Liver (tissue), 9 donors: ENCODE measurements around the gene PC. TPM values are rescaled to one million over a fixed set of nuclear protein-coding genes. Genes with fewer than 3 reads are reported as not detected.

Experiments
- DNase-seq: peaks from one replicate; pipeline ENCODE4 v3.0.0-alpha.2; 2017; ENCODE audit warnings: low spot score
- H3K27ac ChIP-seq, 2 donors: one replicate each; pipeline ENCODE4 v1.7.0; 2013; ENCODE audit warnings: inconsistent platforms in 2 of 2, low read length in 2 of 2, control low read depth in 1 of 2, low read depth in 1 of 2, mild to moderate bottlenecking in 1 of 2
- H3K27me3 ChIP-seq, 4 donors: one replicate each; pipeline versions ENCODE4 v1.6.1 to v1.7.0; 2013; ENCODE audit warnings: low read length in 3 of 4, inconsistent platforms in 1 of 4, mild to moderate bottlenecking in 1 of 4, moderate library complexity in 1 of 4; ENCODE audit not compliant: control insufficient read depth in 4 of 4, insufficient read depth in 4 of 4
- H3K36me3 ChIP-seq, 4 donors: one replicate each; pipeline versions ENCODE4 v1.6.1 to v1.7.0; 2013; ENCODE audit warnings: low read length in 3 of 4, mild to moderate bottlenecking in 3 of 4, low read depth in 1 of 4, moderate library complexity in 1 of 4; ENCODE audit not compliant: control insufficient read depth in 4 of 4, insufficient read depth in 3 of 4
- H3K4me1 ChIP-seq, 4 donors: one replicate each; pipeline versions ENCODE4 v1.6.1 to v1.7.0; 2013; ENCODE audit warnings: low read length in 3 of 4, mild to moderate bottlenecking in 3 of 4, moderate library complexity in 1 of 4; ENCODE audit not compliant: control insufficient read depth in 4 of 4, insufficient read depth in 4 of 4
- H3K4me3 ChIP-seq, 3 donors: one replicate each; pipeline versions ENCODE4 v1.6.1 to v1.7.0; 2013; ENCODE audit warnings: low read length in 3 of 3, control low read depth in 1 of 3, low read depth in 1 of 3, mild to moderate bottlenecking in 1 of 3
- H3K9ac ChIP-seq, 2 donors: one replicate each; pipeline ENCODE4 v1.7.0; 2013; ENCODE audit warnings: low read length in 2 of 2, mild to moderate bottlenecking in 2 of 2, moderate library complexity in 2 of 2, control low read depth in 1 of 2, low read depth in 1 of 2
- H3K9me3 ChIP-seq, 4 donors: one replicate each; pipeline versions ENCODE4 v1.6.1 to v1.7.0; 2013; ENCODE audit warnings: low read length in 3 of 4; ENCODE audit not compliant: control insufficient read depth in 4 of 4
- CTCF ChIP-seq: fragments of 150-350 bp; IDR thresholded peaks from 2 replicates; pipeline ENCODE4 v1.5.1; 2017; ENCODE audit warnings: improper control_type of control experiment, low read depth, low read length; ENCODE audit not compliant: missing input control
- EGR1 ChIP-seq, 2 donors: IDR thresholded peaks; 2 replicates each; pipeline ENCODE4 v1.6.1; 2016 to 2018; ENCODE audit warnings: antibody characterized with exemption in 2 of 2, low read depth in 2 of 2
- FOXA2 ChIP-seq: IDR thresholded peaks from 2 replicates; pipeline ENCODE4 v1.6.1; 2016; ENCODE audit warnings: antibody characterized with exemption
- GABPA ChIP-seq, 2 donors: IDR thresholded peaks in 1 of 2; conservative IDR thresholded peaks in 1 of 2; 2 replicates each; pipeline ENCODE4 v1.6.1; 2016; ENCODE audit warnings: antibody characterized with exemption in 2 of 2, mild to moderate bottlenecking in 1 of 2, moderate library complexity in 1 of 2
- HNF4A ChIP-seq, 2 donors: conservative IDR thresholded peaks; 2 replicates each; pipeline ENCODE4 v1.6.1; 2016; ENCODE audit warnings: antibody characterized with exemption in 2 of 2, mild to moderate bottlenecking in 2 of 2
- HNF4G ChIP-seq: IDR thresholded peaks from 2 replicates; pipeline ENCODE4 v1.6.1; 2016; ENCODE audit warnings: antibody characterized with exemption
- JUND ChIP-seq, 2 donors: IDR thresholded peaks; 2 replicates each; pipeline ENCODE4 v1.6.1; 2016; ENCODE audit warnings: antibody characterized with exemption in 2 of 2
- RAD21 ChIP-seq, 2 donors: IDR thresholded peaks; 2 replicates each; pipeline ENCODE4 v1.6.1; 2016; ENCODE audit warnings: antibody characterized with exemption in 2 of 2, mild to moderate bottlenecking in 2 of 2
- RXRA ChIP-seq, 2 donors: IDR thresholded peaks; 2 replicates each; pipeline ENCODE4 v1.6.1; 2017 to 2018; ENCODE audit warnings: antibody characterized with exemption in 2 of 2, mild to moderate bottlenecking in 1 of 2
- SP1 ChIP-seq: IDR thresholded peaks from 2 replicates; pipeline ENCODE4 v1.6.1; 2018; ENCODE audit warnings: antibody characterized with exemption, mild to moderate bottlenecking
- TAF1 ChIP-seq: conservative IDR thresholded peaks from 2 replicates; pipeline ENCODE4 v1.6.1; 2016; ENCODE audit warnings: antibody characterized with exemption, mild to moderate bottlenecking
- ZBTB33 ChIP-seq: IDR thresholded peaks from 2 replicates; pipeline ENCODE4 v1.6.1; 2016; ENCODE audit warnings: antibody characterized with exemption
- WGBS: extraction: QIAGEN DNeasy Blood & Tissue Kit; methylation state at CpG from one replicate; pipeline ENCODE4 v1.1.7; 2013; 5-methylcytosine and 5-hydroxymethylcytosine counted together
- polyA plus RNA-seq, 2 donors: library from polyadenylated mRNA; stranded (reverse) in 1 of 2; unstranded in 1 of 2; fragments of 200-250 nt in 1 of 2; fragments of >200 nt in 1 of 2; fragmentation: Nextera tagmentation in 1 of 2; extraction: Ambion mirVana in 1 of 2; gene quantifications; one replicate each; pipeline versions ENCODE4 v1.2.1 to v1.2.3, GENCODE V29; 2013 to 2015
- total RNA-seq, 2 donors: library from RNA; depleted of rRNA; stranded (reverse); fragments of >200 nt; gene quantifications; one replicate each; pipeline ENCODE4 v1.2.3, GENCODE V29; 2014
- donor health status: healthy.
- donor health status: healthy.
- donor health status: healthy.
- donor health status: healthy.
- donor health status: healthy.

Gene PC
- total and polyA plus RNA-seq, 4 donors, result 144 to 583 (median 296) TPM

- TF ChIP-seq CTCF (no peak), ZBTB33 (no peak), HNF4G (no peak), GABPA (IDR thresholded peaks at IDR 0.05 in 1 of 2, conservative IDR thresholded peaks at IDR 0.05 in 1 of 2) (no peak), TAF1 (no peak), FOXA2 (no peak), HNF4A (conservative IDR thresholded peaks at IDR 0.05) (no peak)
Measured at GRCh38 chr11:66987924-66988637, 29.9 kb upstream of the PC start (continued).

GRCh38 chr11:66987158-66987620 is 29.0 kb upstream of the PC start:
- Histone ChIP-seq H3K9ac (no peak overlapping the region), H3K36me3 (no peaks in the 10 kb centered on the region), H3K4me3 (no peak overlapping the region), H3K4me1 (peaks cover 5 to 41% (median 27%) of the 10 kb centered on the region in 4 donors), H3K27me3 (no peaks in the 10 kb centered on the region), H3K27ac (no peak overlapping the region), H3K9me3 (no peaks in the 10 kb centered on the region)
- no peak for DNase-seq
- 87% methylated on average over 6 of the region's 6 CpGs for WGBS
- TF ChIP-seq CTCF, result no peak
- no peak for TF ChIP-seq EGR1 (IDR thresholded peaks at IDR 0.05; ENCODE audit: low read depth in 2 of 2)
- no peak for TF ChIP-seq RAD21 (IDR thresholded peaks at IDR 0.05)
- TF ChIP-seq HNF4G, result no peak
- no peak for TF ChIP-seq JUND (IDR thresholded peaks at IDR 0.05)
- no peak for TF ChIP-seq SP1
- TF ChIP-seq GABPA (IDR thresholded peaks at IDR 0.05 in 1 of 2, conservative IDR thresholded peaks at IDR 0.05 in 1 of 2), result no peak
- TF ChIP-seq ZBTB33, result no peak
- TF ChIP-seq HNF4A (conservative IDR thresholded peaks at IDR 0.05), result no peak
- no peak for TF ChIP-seq RXRA (IDR thresholded peaks at IDR 0.05)
- no peak for TF ChIP-seq TAF1
